GM12878 (cell line): ENCODE results near the gene SKP2. TPM values are rescaled to one million over a fixed set of nuclear protein-coding genes. Genes with fewer than 3 reads are reported as not detected.

ENCODE experiments used
- ATAC-seq: fragments of 200-7000 bp; cut with Tn5 transposase; 3 replicates; pipeline ENCODE4 v1.9.1; 2020; ENCODE audit warnings: mild to moderate bottlenecking, moderate library complexity
- BruUV-seq: library from RNA; stranded (reverse); fragments of 400-500 nt; replicated peaks from 2 replicates; lab custom pipeline; 2021; lab: Mats Ljungman, UMichigan
- CTCF ChIA-PET: fragments of 300-600 bp; sonication (Branson Sonifier 250); formaldehyde crosslinking; extraction: SDS; loops from one replicate; lab custom pipeline; 2021; ENCODE audit warnings: inconsistent platforms; lab: Yijun Ruan, JAX
- POLR2A ChIA-PET: fragments of 350-600 bp; formaldehyde crosslinking; extraction: SDS; loops from one replicate; lab custom pipeline; 2021; ENCODE audit warnings: inconsistent platforms; lab: Charles Lee
- RAD21 ChIA-PET: fragments of 300-600 bp; sonication (Branson Sonifier 250); formaldehyde crosslinking; loops from one replicate; lab custom pipeline; 2023; ENCODE audit warnings: antibody characterized with exemption; ENCODE audit not compliant: unreplicated experiment; lab: Charles Lee
- SMC1A ChIA-PET: fragments of 300-600 bp; sonication (Branson Sonifier 250); formaldehyde crosslinking; loops from one replicate; lab custom pipeline; 2023; ENCODE audit not compliant: unreplicated experiment, uncharacterized antibody; lab: Charles Lee
- DNase-seq: peaks from one replicate; pipeline ENCODE4 v3.0.0-alpha.2; 2011; ENCODE audit warnings: low read depth, low spot score
- FAIRE-seq: peaks from 3 replicates; lab custom pipeline; 2011; peaks lifted over from hg19 to GRCh38; lab: Jason Lieb, UNC
- H2AFZ ChIP-seq: 2 replicates; pipeline ENCODE4 v1.6.0; 2011; ENCODE audit warnings: low read depth, low read length, control low read depth; ENCODE audit not compliant: control insufficient read depth
- H3K27ac ChIP-seq: 2 replicates; pipeline ENCODE4 v1.5.1; 2011; ENCODE audit warnings: control low read depth; ENCODE audit not compliant: control insufficient read depth, insufficient read depth
- H3K27me3 ChIP-seq, 2 experiments: replicated peaks in 1 of 2; 2 replicates each; pipeline versions ENCODE4 v1.6.0 to v1.6.1; 2011; ENCODE audit warnings: low read length in 1 of 2; ENCODE audit not compliant: control insufficient read depth in 2 of 2, insufficient read depth in 2 of 2
- H3K36me3 ChIP-seq, 2 experiments: 2 replicates each; pipeline ENCODE4 v1.5.1; 2011; ENCODE audit warnings: low read length in 1 of 2; ENCODE audit not compliant: control insufficient read depth in 2 of 2, insufficient read depth in 2 of 2
- H3K4me1 ChIP-seq: 2 replicates; pipeline ENCODE4 v1.6.1; 2011; ENCODE audit warnings: mild to moderate bottlenecking, low read length, moderate library complexity, mixed read lengths; ENCODE audit not compliant: control insufficient read depth, insufficient read depth
- H3K4me2 ChIP-seq: 2 replicates; pipeline ENCODE4 v1.6.0; 2011; ENCODE audit warnings: control low read depth; ENCODE audit not compliant: control insufficient read depth, insufficient read depth
- H3K4me3 ChIP-seq: fragments of 200-600 bp; sonication (generic); 2 replicates; pipeline ENCODE4 v1.5.1; 2016
- H3K79me2 ChIP-seq: 2 replicates; pipeline ENCODE4 v1.6.0; 2011; ENCODE audit warnings: low read length; ENCODE audit not compliant: control insufficient read depth, insufficient read depth
- H3K9ac ChIP-seq: 2 replicates; pipeline ENCODE4 v1.8.0; 2011; ENCODE audit warnings: low read length, control low read depth, mixed read lengths; ENCODE audit not compliant: control insufficient read depth, insufficient read depth
- H3K9me3 ChIP-seq: replicated peaks from 3 replicates; pipeline ENCODE4 v1.5.1; 2011; ENCODE audit warnings: mild to moderate bottlenecking, low read length; ENCODE audit not compliant: control insufficient read depth, insufficient read depth
- H4K20me1 ChIP-seq: 2 replicates; pipeline ENCODE4 v1.6.0; 2011; ENCODE audit not compliant: control insufficient read depth, insufficient read depth
- E2F8 ChIP-seq: fragments of 450-650 bp; IDR thresholded peaks from 2 replicates; pipeline ENCODE4 v1.6.1; 2018; ENCODE audit warnings: mild to moderate bottlenecking, low read depth, moderate library complexity; ENCODE audit not compliant: partially characterized antibody
- E4F1 ChIP-seq: fragments of 450-650 bp; IDR thresholded peaks from 2 replicates; pipeline ENCODE4 v1.6.1; 2018; ENCODE audit warnings: borderline replicate concordance, mild to moderate bottlenecking; ENCODE audit not compliant: partially characterized antibody
- ETV6 ChIP-seq, 2 experiments: fragments of 450-650 bp in 1 of 2; IDR thresholded peaks in 1 of 2; conservative IDR thresholded peaks in 1 of 2; 2 replicates each; pipeline ENCODE4 v1.6.1; 2014; ENCODE audit warnings: antibody characterized with exemption in 1 of 2, borderline replicate concordance in 1 of 2, low read depth in 1 of 2, mild to moderate bottlenecking in 1 of 2, moderate library complexity in 1 of 2
- HDGF ChIP-seq: fragments of 450-650 bp; IDR thresholded peaks from 2 replicates; pipeline ENCODE4 v1.6.1; 2016; ENCODE audit warnings: antibody characterized with exemption
- IRF4 ChIP-seq: IDR thresholded peaks from 2 replicates; pipeline ENCODE4 v1.6.1; 2011; ENCODE audit warnings: low read depth, low read length
- MAX ChIP-seq: IDR thresholded peaks from 2 replicates; pipeline ENCODE4 v1.6.1; 2012; ENCODE audit warnings: low read depth, low read length, improper control_type of control experiment
- MTA2 ChIP-seq: fragments of 450-650 bp; IDR thresholded peaks from 2 replicates; pipeline ENCODE4 v1.6.1; 2016; ENCODE audit warnings: low read depth, mild to moderate bottlenecking, moderate library complexity
- NFYA ChIP-seq: IDR thresholded peaks from 2 replicates; pipeline ENCODE4 v1.6.1; 2011; ENCODE audit warnings: low read depth, mild to moderate bottlenecking, low read length, improper control_type of control experiment, borderline replicate concordance
- RAD51 ChIP-seq: fragments of 450-650 bp; IDR thresholded peaks from 2 replicates; pipeline ENCODE4 v1.6.1; 2016; ENCODE audit warnings: moderate library complexity, mild to moderate bottlenecking, inconsistent platforms
- RELA ChIP-seq: fragments of 450-650 bp; IDR thresholded peaks from 2 replicates; pipeline ENCODE4 v1.8.0; 2014; ENCODE audit warnings: borderline replicate concordance; ENCODE audit not compliant: partially characterized antibody
- SREBF2 ChIP-seq: IDR thresholded peaks from 2 replicates; pipeline ENCODE4 v1.6.1; 2012; ENCODE audit warnings: mild to moderate bottlenecking, low read length
- ZBED1 ChIP-seq: IDR thresholded peaks from 2 replicates; pipeline ENCODE4 v1.6.1; 2016; ENCODE audit warnings: borderline replicate concordance
- ZNF274 ChIP-seq: IDR thresholded peaks from one replicate; pipeline ENCODE4 v1.8.0; 2011; ENCODE audit not compliant: insufficient read length, insufficient read depth
- WGBS: methylation state at CpG from one replicate; pipeline ENCODE4 v1.1.6; 2016; ENCODE audit warnings: low lambda C conversion rate; ENCODE audit not compliant: insufficient replicate concordance, insufficient coverage; ENCODE audit errors: missing lambda C conversion rate; 5-methylcytosine and 5-hydroxymethylcytosine counted together
- in situ Hi-C: fragments of 300-500 bp; cut with MboI; formaldehyde crosslinking; loops from 9 replicates; pipeline ENCODE4 v1.14.3; 2018; ENCODE audit warnings: mixed read lengths
- intact Hi-C: fragments of 100-400 bp; cut with micrococcal nuclease; formaldehyde crosslinking; loops from one replicate; pipeline ENCODE4 v1.14.2; 2022; ENCODE audit not compliant: unreplicated experiment
- polyA plus RNA-seq, 11 experiments: library from polyadenylated mRNA; depleted of rRNA in 4 of 11; unstranded in 6 of 11; stranded (reverse) in 5 of 11; fragments of >200 nt; fragmentation: Nextera tagmentation in 4 of 11; fragmentation: Illumina TruSeq in 1 of 11; extraction: Ambion mirVana in 4 of 11; extraction: Trizol in 1 of 11; gene quantifications; 1 replicate in 1 of 11; 2 replicates in 10 of 11; pipeline versions ENCODE4 v1.2.1 to v1.2.3, GENCODE V29; 2011 to 2016; ENCODE audit warnings: inconsistent platforms in 2 of 11, missing spikeins in 2 of 11, low read depth in 1 of 11
- total RNA-seq, 4 experiments: library from RNA; depleted of rRNA in 3 of 4; stranded (reverse); fragments of >200 nt in 3 of 4; fragmentation: Illumina TruSeq in 1 of 4; extraction: Trizol in 1 of 4; gene quantifications; 2 replicates each; pipeline versions ENCODE4 v1.2.1 to v1.2.3, GENCODE V29; 2013 to 2021
- TF ChIP-seq, protein P1 (sequence below): fragments of 450-650 bp; IDR thresholded peaks from 2 replicates; pipeline ENCODE4 v1.6.1; 2014; ENCODE audit warnings: mild to moderate bottlenecking

SKP2 gene
- total and polyA plus RNA-seq, 10 of the 15 experiments (the other 5 are each of a cell fraction or from before 2014, with no cell fraction given): 13.9 to 50.8 (median 36.9) TPM

DNA sequence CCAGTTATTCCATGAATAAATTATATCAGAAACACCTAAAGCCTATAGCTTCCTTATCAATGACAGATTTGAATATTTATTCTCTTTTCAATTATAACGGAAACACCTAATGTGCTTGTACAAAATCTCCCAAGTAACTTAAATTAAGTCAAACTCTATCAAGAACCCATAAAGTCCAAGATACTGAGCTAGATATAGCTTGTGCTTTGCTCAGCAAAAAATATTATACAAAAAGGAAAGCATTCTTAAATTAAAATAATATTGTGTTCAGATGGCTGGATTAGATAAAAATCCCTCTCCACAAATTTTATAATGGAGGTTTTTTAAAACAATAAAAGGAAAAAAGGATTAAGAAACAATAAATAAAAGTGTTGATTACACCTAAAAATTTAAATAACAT, 66.1 kb downstream of the SKP2 start (continued):
- TF ChIP-seq E4F1: no peak
- TF ChIP-seq, all 136 proteins: peak for 0

DNA sequence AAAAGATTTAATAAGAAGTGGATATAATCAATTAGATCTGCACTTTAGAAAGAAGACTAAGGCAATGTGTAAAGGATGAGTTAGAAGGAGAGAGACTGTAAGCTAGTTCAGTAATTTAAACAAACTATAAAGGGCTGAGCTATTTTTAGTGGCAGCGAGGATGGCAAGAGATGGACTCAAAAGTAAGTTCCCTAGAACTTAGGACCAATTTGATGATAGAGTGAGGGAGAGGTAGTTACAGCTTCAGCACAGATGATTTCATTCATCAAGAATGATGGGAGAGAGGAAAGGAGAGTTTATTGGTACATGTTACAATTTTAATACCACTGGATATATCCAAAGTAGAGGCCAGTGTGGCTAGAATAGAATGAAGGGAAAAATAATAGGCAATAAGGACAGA, 70.7 kb downstream of the SKP2 start:
- DNase-seq (no peak), FAIRE-seq (no peak), ATAC-seq (no peak)
- ChIA-PET POLR2A (no interaction called here), CTCF (no interaction called here), RAD21 (interaction anchor here (0.7 to 1.6 kb wide), 2 partner anchors 19 to 46 kb away, joined by 3 to 5 read pairs; partner anchors contain the start of gene NADK2), SMC1A (interaction anchor here (0.8 kb wide), 1 partner anchor 15 kb away, joined by 3 read pairs; no protein-coding TSS in a partner anchor)
- in situ Hi-C loops (loop anchor here (10.0 kb wide), 1 partner anchor 58 kb away; no protein-coding TSS in a partner anchor), intact Hi-C loops (no loop called here)
- Histone ChIP-seq H3K27ac (no peak overlapping the region), H3K9ac (no peak overlapping the region), H3K36me3 (no peaks in the 10 kb centered on the region; a peak in 1 of 4 replicates), H2AFZ (no peak overlapping the region), H3K79me2 (no peaks in the 10 kb centered on the region), H3K4me1 (no peaks in the 10 kb centered on the region), H4K20me1 (no peaks in the 10 kb centered on the region), H3K4me2 (no peak overlapping the region), H3K27me3 (no peaks in the 10 kb centered on the region), H3K4me3 (no peak overlapping the region), H3K9me3 (no peaks in the 10 kb centered on the region)
- 94% methylated on average over 1 of the region's 1 CpG for WGBS
- no TSS peak for BruUV-seq
- TF ChIP-seq MTA2 (no peak), ZBED1 (no peak), ZNF274 (no peak), IRF4 (no peak), RELA (no peak), RAD51 (no peak), ETV6 (conservative IDR thresholded peaks at IDR 0.05 in 1 of 2, IDR thresholded peaks at IDR 0.05 in 1 of 2; ENCODE audit: borderline replicate concordance in 1 of 2, low read depth in 1 of 2) (no peak), E2F8 (no peak), MAX (no peak), NFYA (no peak), HDGF (no peak), SREBF2 (no peak)
- TF ChIP-seq, protein P1, sequence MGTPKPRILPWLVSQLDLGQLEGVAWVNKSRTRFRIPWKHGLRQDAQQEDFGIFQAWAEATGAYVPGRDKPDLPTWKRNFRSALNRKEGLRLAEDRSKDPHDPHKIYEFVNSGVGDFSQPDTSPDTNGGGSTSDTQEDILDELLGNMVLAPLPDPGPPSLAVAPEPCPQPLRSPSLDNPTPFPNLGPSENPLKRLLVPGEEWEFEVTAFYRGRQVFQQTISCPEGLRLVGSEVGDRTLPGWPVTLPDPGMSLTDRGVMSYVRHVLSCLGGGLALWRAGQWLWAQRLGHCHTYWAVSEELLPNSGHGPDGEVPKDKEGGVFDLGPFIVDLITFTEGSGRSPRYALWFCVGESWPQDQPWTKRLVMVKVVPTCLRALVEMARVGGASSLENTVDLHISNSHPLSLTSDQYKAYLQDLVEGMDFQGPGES: no peak
